GM06990 (cell line): Measurements from ENCODE around the gene ZNF578.
"Not testable (repeated sequence)": the region's sequence is repeated elsewhere in the genome, so short reads cannot be mapped to it uniquely, and the experiment has no call there.

Source experiments
- DNase-seq: peaks from one replicate; pipeline ENCODE4 v3.0.0-alpha.2; 2011; ENCODE audit not compliant: insufficient read length; ENCODE audit errors: extremely low read depth
- H3K27me3 ChIP-seq: replicated peaks from 2 replicates; pipeline ENCODE4 v1.6.0; 2011; ENCODE audit warnings: low read length; ENCODE audit not compliant: control insufficient read depth, insufficient read depth
- H3K36me3 ChIP-seq: 2 replicates; pipeline ENCODE4 v1.5.1; 2011; ENCODE audit warnings: low read length; ENCODE audit not compliant: control insufficient read depth, insufficient read depth
- H3K4me3 ChIP-seq: replicated peaks from 2 replicates; pipeline ENCODE4 v1.5.1; 2011; ENCODE audit warnings: low read depth, mild to moderate bottlenecking, control low read depth, low read length
- TF ChIP-seq, protein P1 (sequence below): IDR thresholded peaks from 2 replicates; pipeline ENCODE4 v1.5.1; 2011; ENCODE audit warnings: low read length, control low read depth, mild to moderate bottlenecking, inconsistent platforms; ENCODE audit not compliant: insufficient read depth, poor library complexity, severe bottlenecking

The ZNF578 gene

GRCh38 chr19:52535771-52536447 lies 82.6 kb downstream of the ZNF578 start:
- no peaks in the 10 kb centered on the region for H3K27me3 ChIP-seq
- peak; percentile 92 for DNase-seq
- TF ChIP-seq, protein P1, sequence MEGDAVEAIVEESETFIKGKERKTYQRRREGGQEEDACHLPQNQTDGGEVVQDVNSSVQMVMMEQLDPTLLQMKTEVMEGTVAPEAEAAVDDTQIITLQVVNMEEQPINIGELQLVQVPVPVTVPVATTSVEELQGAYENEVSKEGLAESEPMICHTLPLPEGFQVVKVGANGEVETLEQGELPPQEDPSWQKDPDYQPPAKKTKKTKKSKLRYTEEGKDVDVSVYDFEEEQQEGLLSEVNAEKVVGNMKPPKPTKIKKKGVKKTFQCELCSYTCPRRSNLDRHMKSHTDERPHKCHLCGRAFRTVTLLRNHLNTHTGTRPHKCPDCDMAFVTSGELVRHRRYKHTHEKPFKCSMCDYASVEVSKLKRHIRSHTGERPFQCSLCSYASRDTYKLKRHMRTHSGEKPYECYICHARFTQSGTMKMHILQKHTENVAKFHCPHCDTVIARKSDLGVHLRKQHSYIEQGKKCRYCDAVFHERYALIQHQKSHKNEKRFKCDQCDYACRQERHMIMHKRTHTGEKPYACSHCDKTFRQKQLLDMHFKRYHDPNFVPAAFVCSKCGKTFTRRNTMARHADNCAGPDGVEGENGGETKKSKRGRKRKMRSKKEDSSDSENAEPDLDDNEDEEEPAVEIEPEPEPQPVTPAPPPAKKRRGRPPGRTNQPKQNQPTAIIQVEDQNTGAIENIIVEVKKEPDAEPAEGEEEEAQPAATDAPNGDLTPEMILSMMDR: no peak
- no peaks in the 10 kb centered on the region; the same call in none of the 2 replicates for H3K36me3 ChIP-seq
- peak overlapping the region; percentile 63 for H3K4me3 ChIP-seq

GRCh38 chr19:52536448-52536800 lies 83.1 kb downstream of the ZNF578 start:
- no peak for DNase-seq
- H3K27me3 ChIP-seq: no peaks in the 10 kb centered on the region
- TF ChIP-seq, protein P1: no peak
- peak overlapping the region; percentile 63 for H3K4me3 ChIP-seq
- H3K36me3 ChIP-seq: no peaks in the 10 kb centered on the region; the same call in none of the 2 replicates

DNA sequence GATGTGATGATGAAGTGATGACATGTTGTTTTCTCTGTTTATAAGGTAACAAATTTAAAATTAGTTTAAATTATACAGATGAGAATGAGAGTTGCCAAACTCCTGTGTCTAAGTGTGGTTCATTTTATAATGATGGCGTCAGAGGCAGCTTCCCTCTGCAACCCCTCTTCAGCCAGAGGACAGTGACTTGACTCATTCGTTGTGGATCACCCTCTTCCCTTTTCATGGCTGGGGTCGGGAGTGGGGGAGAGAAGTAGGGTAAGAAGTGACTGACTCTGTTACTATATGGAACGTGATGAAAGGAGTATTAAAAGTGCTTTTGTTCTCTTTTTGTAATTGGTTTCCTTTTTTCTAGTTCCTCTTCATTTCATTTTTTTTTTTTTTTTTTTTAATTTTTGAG lies 85.5 kb downstream of the ZNF578 start:
- H3K27me3 ChIP-seq, H3K36me3 ChIP-seq, H3K4me3 ChIP-seq, DNase-seq: not testable (repeated sequence)

GRCh38 chr19:52541176-52541575 lies 87.8 kb downstream of the ZNF578 start:
- H3K36me3 ChIP-seq, DNase-seq: not testable (repeated sequence)

DNA sequence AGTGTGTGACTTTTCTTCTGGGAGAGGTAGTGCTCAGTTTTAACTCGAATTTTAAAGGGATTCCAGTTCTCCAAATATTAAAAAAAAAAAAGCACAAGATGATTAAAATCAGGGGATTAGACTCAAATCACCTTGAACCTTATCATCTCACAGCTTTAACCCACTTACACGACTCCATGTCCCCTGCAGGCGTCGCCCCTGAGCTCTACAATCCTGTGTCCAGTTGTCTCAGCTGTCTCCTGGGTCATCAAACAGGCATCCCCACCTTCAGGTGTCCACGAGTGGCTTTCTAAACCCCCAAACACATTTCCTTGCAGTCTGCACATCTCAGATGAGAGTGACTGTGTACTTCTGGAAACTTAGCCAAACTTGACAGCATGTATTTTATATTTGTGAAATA lies 88.3 kb downstream of the ZNF578 start:
- H3K27me3 ChIP-seq: no peaks in the 10 kb centered on the region
- TF ChIP-seq, protein P1: no peak
- no peak for DNase-seq
- H3K36me3 ChIP-seq: peaks cover 7% of the 10 kb centered on the region
- H3K4me3 ChIP-seq: no peak overlapping the region

More at GRCh38 chr19:52541176-52541575, 87.8 kb downstream of the ZNF578 start:
- not testable (repeated sequence) for H3K4me3 ChIP-seq, H3K27me3 ChIP-seq

- H3K36me3 ChIP-seq, H3K4me3 ChIP-seq, DNase-seq, H3K27me3 ChIP-seq: not testable (repeated sequence)
Measured at GRCh38 chr19:52542541-52542940, 89.2 kb downstream of the ZNF578 start.

- TF ChIP-seq, protein P1: no peak
- Histone ChIP-seq H3K4me3 (no peak overlapping the region), H3K27me3 (no peaks in the 10 kb centered on the region), H3K36me3 (peaks cover 8% of the 10 kb centered on the region)
- DNase-seq: peak; percentile 37
Measured at GRCh38 chr19:52542984-52543664, 89.8 kb downstream of the ZNF578 start.
